Measurements from ENCODE around the gene OTOA.
A peak's percentile ranks its signal among the peaks of the same experiment; 100 is the strongest.
"Not testable (repeated sequence)": the region's sequence is repeated elsewhere in the genome, so short reads cannot be mapped to it uniquely, and the experiment has no call there.

Gene OTOA

GRCh38 chr16:21631951-21632575 is 31.7 kb upstream of the OTOA start:
- Mint-ChIP-seq H3K27ac (peak overlapping the region; percentile 43 to 82), H3K4me1 (peaks cover 64% of the 10 kb centered on the region), H3K4me3 (peak overlapping the region; percentile 59 to 68)
- not testable (repeated sequence) for H3K27me3 Mint-ChIP-seq, ATAC-seq, H3K9me3 Mint-ChIP-seq
- DNase-seq, result peak in 1 of 2 donors; percentile 53

- H3K27ac Mint-ChIP-seq, result peak overlapping the region; percentile 82 to 86
- DNase-seq (peak in 1 of 2 donors; percentile 40), ATAC-seq (peak; percentile 41)
- peaks cover 0 to under 1% of the 10 kb centered on the region in 2 donors for H3K9me3 Mint-ChIP-seq
- H3K4me3 Mint-ChIP-seq, result no peak overlapping the region
- H3K4me1 Mint-ChIP-seq, result peaks cover 77% of the 10 kb centered on the region
- H3K27me3 Mint-ChIP-seq, result no peaks in the 10 kb centered on the region
Observed at GRCh38 chr16:21634216-21634615, 29.6 kb upstream of the OTOA start.

- not testable (repeated sequence) for DNase-seq, H3K9me3 Mint-ChIP-seq, H3K27me3 Mint-ChIP-seq, H3K4me3 Mint-ChIP-seq, ATAC-seq, H3K27ac Mint-ChIP-seq
- H3K4me1 Mint-ChIP-seq, result peaks cover 71% of the 10 kb centered on the region
Observed at GRCh38 chr16:21635694-21636093, 28.1 kb upstream of the OTOA start.

GRCh38 chr16:21637032-21637968 is 26.5 kb upstream of the OTOA start:
- no peaks in the 10 kb centered on the region for H3K9me3 Mint-ChIP-seq
- no peak overlapping the region for H3K4me3 Mint-ChIP-seq
- peaks cover 55% of the 10 kb centered on the region for H3K4me1 Mint-ChIP-seq
- DNase-seq (no peak), ATAC-seq (no peak)
- H3K27me3 Mint-ChIP-seq, result no peaks in the 10 kb centered on the region
- H3K27ac Mint-ChIP-seq, result peak overlapping the region in 1 of 2 donors; percentile 19

- ATAC-seq, result peak; percentile 94
- H3K4me1 Mint-ChIP-seq, result peaks cover 44% of the 10 kb centered on the region
- H3K4me3 Mint-ChIP-seq, result peak overlapping the region; percentile 0 to 2
- peak overlapping the region in 1 of 2 donors; percentile 19 for H3K27ac Mint-ChIP-seq
- H3K27me3 Mint-ChIP-seq, result no peaks in the 10 kb centered on the region
- peak in 1 of 2 donors; percentile 44 for DNase-seq
- no peaks in the 10 kb centered on the region for H3K9me3 Mint-ChIP-seq
Observed at GRCh38 chr16:21638573-21638975, 25.2 kb upstream of the OTOA start.

- Mint-ChIP-seq H3K4me3 (no peak overlapping the region), H3K4me1 (peaks cover 42% of the 10 kb centered on the region), H3K9me3 (no peaks in the 10 kb centered on the region), H3K27me3 (no peaks in the 10 kb centered on the region), H3K27ac (no peak overlapping the region)
- no peak for ATAC-seq
- no peak for DNase-seq
Observed at GRCh38 chr16:21639493-21639892, 24.3 kb upstream of the OTOA start.

- Mint-ChIP-seq H3K4me3 (no peak overlapping the region), H3K27me3 (no peaks in the 10 kb centered on the region), H3K4me1 (peaks cover 46% of the 10 kb centered on the region), H3K27ac (no peak overlapping the region), H3K9me3 (no peaks in the 10 kb centered on the region)
- no peak for ATAC-seq
- DNase-seq, result no peak
Observed at GRCh38 chr16:21641916-21642315, 21.9 kb upstream of the OTOA start.

- Mint-ChIP-seq H3K27me3 (no peaks in the 10 kb centered on the region), H3K9me3 (no peaks in the 10 kb centered on the region), H3K4me1 (peaks cover 49% of the 10 kb centered on the region), H3K27ac (no peak overlapping the region), H3K4me3 (no peak overlapping the region)
- ATAC-seq, result no peak
- no peak for DNase-seq
Observed at GRCh38 chr16:21642861-21643260, 20.9 kb upstream of the OTOA start.

GRCh38 chr16:21643785-21644184 is 20.0 kb upstream of the OTOA start:
- no peaks in the 10 kb centered on the region for H3K9me3 Mint-ChIP-seq
- no peak for ATAC-seq
- H3K27me3 Mint-ChIP-seq, result no peaks in the 10 kb centered on the region
- no peak overlapping the region for H3K4me3 Mint-ChIP-seq
- peaks cover 49% of the 10 kb centered on the region for H3K4me1 Mint-ChIP-seq
- no peak for DNase-seq
- no peak overlapping the region for H3K27ac Mint-ChIP-seq

- ATAC-seq (no peak), DNase-seq (no peak)
- Mint-ChIP-seq H3K9me3 (no peaks in the 10 kb centered on the region), H3K4me3 (peak overlapping the region; percentile 78 to 81), H3K27ac (peak overlapping the region; percentile 87 to 89), H3K27me3 (no peaks in the 10 kb centered on the region), H3K4me1 (peaks cover 52% of the 10 kb centered on the region)
Observed at GRCh38 chr16:21644674-21645073, 19.1 kb upstream of the OTOA start.

GRCh38 chr16:21645261-21645721 is 18.5 kb upstream of the OTOA start:
- ATAC-seq, result peak; percentile 41
- no peaks in the 10 kb centered on the region for H3K9me3 Mint-ChIP-seq
- peak overlapping the region; percentile 78 to 81 for H3K4me3 Mint-ChIP-seq
- peak overlapping the region; percentile 87 to 89 for H3K27ac Mint-ChIP-seq
- DNase-seq, result no peak
- peaks cover 58% of the 10 kb centered on the region for H3K4me1 Mint-ChIP-seq
- no peaks in the 10 kb centered on the region for H3K27me3 Mint-ChIP-seq

- ATAC-seq, result no peak
- Mint-ChIP-seq H3K27ac (no peak overlapping the region), H3K4me1 (peaks cover 63% of the 10 kb centered on the region), H3K4me3 (peak overlapping the region; percentile 78 to 81), H3K9me3 (no peaks in the 10 kb centered on the region), H3K27me3 (no peaks in the 10 kb centered on the region)
- no peak for DNase-seq
Observed at GRCh38 chr16:21646091-21646490, 17.7 kb upstream of the OTOA start.

GRCh38 chr16:21646721-21647561 is 16.8 kb upstream of the OTOA start:
- peak; percentile 75 to 89 for DNase-seq
- Mint-ChIP-seq H3K27me3 (no peaks in the 10 kb centered on the region), H3K9me3 (no peaks in the 10 kb centered on the region), H3K27ac (peak overlapping the region in 1 of 2 donors; percentile 49), H3K4me3 (peak overlapping the region; percentile 68 to 81), H3K4me1 (peaks cover 68% of the 10 kb centered on the region)
- ATAC-seq, result peak; percentile 98

- DNase-seq, result no peak
- no peaks in the 10 kb centered on the region for H3K9me3 Mint-ChIP-seq
- H3K4me1 Mint-ChIP-seq, result peaks cover 68% of the 10 kb centered on the region
- H3K27me3 Mint-ChIP-seq, result no peaks in the 10 kb centered on the region
- H3K4me3 Mint-ChIP-seq, result peak overlapping the region in 1 of 2 donors; percentile 66
- H3K27ac Mint-ChIP-seq, result peak overlapping the region in 1 of 2 donors; percentile 76
- ATAC-seq, result no peak
Observed at GRCh38 chr16:21647562-21648164, 16.1 kb upstream of the OTOA start.
